Measurements from ENCODE around the gene STK32B. TPM values are rescaled to one million over a fixed set of nuclear protein-coding genes. Genes with fewer than 3 reads are reported as not detected.

The STK32B gene
- total and polyA plus RNA-seq, 12 donors, result 0.16 to 6.8 (median 0.52) TPM

DNA sequence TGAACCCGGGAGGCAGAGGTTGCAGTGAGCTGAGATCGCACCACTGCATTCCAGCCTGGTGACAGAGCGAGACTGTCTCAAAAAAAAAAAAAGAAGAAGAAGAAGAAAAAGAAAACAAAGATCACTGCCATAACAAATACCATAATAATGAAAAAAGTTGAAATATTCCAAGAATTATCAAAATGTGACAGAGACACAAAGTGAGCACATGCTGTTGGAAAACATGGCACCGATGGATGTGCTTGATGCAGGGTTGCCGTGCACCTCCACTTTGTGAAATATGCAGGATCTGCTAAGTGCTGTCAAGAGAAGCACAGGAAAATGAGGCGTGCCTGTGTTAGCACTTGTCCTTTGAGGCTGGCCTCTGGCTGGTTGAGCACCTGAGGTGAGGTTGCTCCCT, 133.3 kb downstream of the STK32B start:
- H3K36me3 ChIP-seq (replicated peaks in 1 of 2), result no peaks in the 10 kb centered on the region
- no peaks in the 10 kb centered on the region for H3K4me1 ChIP-seq (replicated peaks in 1 of 2)
- H3K27me3 ChIP-seq, result no peaks in the 10 kb centered on the region
- no peak overlapping the region for H3K27ac ChIP-seq
- TF ChIP-seq, protein P1, sequence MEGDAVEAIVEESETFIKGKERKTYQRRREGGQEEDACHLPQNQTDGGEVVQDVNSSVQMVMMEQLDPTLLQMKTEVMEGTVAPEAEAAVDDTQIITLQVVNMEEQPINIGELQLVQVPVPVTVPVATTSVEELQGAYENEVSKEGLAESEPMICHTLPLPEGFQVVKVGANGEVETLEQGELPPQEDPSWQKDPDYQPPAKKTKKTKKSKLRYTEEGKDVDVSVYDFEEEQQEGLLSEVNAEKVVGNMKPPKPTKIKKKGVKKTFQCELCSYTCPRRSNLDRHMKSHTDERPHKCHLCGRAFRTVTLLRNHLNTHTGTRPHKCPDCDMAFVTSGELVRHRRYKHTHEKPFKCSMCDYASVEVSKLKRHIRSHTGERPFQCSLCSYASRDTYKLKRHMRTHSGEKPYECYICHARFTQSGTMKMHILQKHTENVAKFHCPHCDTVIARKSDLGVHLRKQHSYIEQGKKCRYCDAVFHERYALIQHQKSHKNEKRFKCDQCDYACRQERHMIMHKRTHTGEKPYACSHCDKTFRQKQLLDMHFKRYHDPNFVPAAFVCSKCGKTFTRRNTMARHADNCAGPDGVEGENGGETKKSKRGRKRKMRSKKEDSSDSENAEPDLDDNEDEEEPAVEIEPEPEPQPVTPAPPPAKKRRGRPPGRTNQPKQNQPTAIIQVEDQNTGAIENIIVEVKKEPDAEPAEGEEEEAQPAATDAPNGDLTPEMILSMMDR (IDR thresholded peaks at IDR 0.05), result no peak
- TF ChIP-seq POLR2A (IDR thresholded peaks at IDR 0.05), result no peak
- H3K9me3 ChIP-seq (replicated peaks in 1 of 3), result no peaks in the 10 kb centered on the region
- no peak for DNase-seq
- 64 to 84% (median 82%) methylated on average over 5 to 6 of the region's 6 CpGs for WGBS, 4 donors
- H3K4me3 ChIP-seq, result no peak overlapping the region
- intact Hi-C loops (cut with DNase I), result no loop called here

DNA sequence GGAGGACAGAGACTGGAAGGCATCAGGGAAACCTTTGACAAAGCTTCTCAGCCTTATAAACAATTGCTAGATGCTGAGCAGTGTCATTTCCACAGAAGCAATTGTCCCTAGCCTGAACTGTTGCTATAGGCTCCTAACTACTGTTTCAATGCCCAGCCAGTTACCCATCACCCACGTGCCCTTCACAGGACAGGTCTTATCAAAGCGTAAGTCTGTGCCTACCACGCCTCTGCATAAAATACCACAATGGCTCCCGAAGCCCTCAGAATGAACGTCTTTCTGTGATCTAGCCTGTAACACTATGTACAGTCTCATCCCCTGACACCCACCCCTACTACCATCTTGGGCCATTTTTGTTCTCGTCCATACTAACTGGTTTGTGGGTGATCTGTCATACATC, 134.3 kb downstream of the STK32B start:
- H3K9me3 ChIP-seq (replicated peaks in 1 of 3), result no peaks in the 10 kb centered on the region
- no peaks in the 10 kb centered on the region for H3K4me1 ChIP-seq (replicated peaks in 1 of 2)
- intact Hi-C loops (cut with DNase I), result no loop called here
- H3K27ac ChIP-seq, result no peak overlapping the region
- DNase-seq, result no peak
- no peak for TF ChIP-seq POLR2A (IDR thresholded peaks at IDR 0.05)
- TF ChIP-seq, protein P1 (IDR thresholded peaks at IDR 0.05), result no peak
- 75 to 84% (median 80%) methylated on average over 6 of the region's 6 CpGs for WGBS, 4 donors
- H3K27me3 ChIP-seq, result no peaks in the 10 kb centered on the region
- no peaks in the 10 kb centered on the region for H3K36me3 ChIP-seq (replicated peaks in 1 of 2)
- no peak overlapping the region for H3K4me3 ChIP-seq

DNA sequence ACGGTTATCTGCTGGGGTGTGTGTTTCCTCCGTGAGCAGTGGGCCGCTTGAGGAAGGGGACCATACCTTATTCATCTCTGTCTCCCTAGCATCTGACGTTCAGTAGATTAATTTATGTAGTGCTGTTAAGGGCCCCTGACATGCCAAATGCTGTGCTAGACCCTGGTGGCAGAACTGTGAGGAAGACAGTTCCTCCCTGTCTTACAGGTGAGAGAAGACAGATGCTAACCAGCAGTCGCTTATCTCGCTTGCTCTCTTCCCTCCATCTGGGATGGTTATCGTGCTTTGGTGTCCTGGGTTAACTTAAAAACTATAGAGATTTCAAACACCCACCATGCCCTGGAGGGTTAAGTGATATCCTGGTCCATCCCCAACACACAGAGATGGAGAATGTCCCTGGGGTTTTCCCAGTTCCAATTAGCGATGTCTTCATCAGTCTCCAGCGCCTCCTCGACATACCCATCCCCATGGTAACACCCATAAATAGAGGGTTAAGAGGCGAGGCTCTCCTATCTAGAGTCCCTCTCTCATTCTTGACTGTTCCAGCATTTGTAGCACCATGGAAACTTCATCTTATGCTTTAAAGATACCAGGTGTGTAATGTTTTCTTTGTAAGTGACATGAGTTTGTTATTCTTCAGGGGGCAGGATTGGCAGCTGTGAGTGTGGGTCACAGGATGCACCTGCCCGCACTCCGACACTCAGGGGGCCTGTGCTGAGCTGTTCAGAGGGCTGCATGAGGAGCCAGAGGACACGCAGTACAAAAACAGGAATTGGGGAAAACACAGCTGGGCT, 135.2 kb downstream of the STK32B start:
- Histone ChIP-seq H3K27ac (no peak overlapping the region), H3K4me3 (no peak overlapping the region), H3K4me1 (replicated peaks in 1 of 2) (no peaks in the 10 kb centered on the region), H3K9me3 (replicated peaks in 1 of 3) (no peaks in the 10 kb centered on the region), H3K27me3 (no peaks in the 10 kb centered on the region), H3K36me3 (replicated peaks in 1 of 2) (no peaks in the 10 kb centered on the region)
- no peak for DNase-seq
- intact Hi-C loops (cut with DNase I), result no loop called here
- TF ChIP-seq, protein P1 (IDR thresholded peaks at IDR 0.05), result no peak
- no peak for TF ChIP-seq POLR2A (IDR thresholded peaks at IDR 0.05)
- 60 to 67% (median 62%) methylated on average over 12 to 14 of the region's 14 CpGs for WGBS, 4 donors

DNA sequence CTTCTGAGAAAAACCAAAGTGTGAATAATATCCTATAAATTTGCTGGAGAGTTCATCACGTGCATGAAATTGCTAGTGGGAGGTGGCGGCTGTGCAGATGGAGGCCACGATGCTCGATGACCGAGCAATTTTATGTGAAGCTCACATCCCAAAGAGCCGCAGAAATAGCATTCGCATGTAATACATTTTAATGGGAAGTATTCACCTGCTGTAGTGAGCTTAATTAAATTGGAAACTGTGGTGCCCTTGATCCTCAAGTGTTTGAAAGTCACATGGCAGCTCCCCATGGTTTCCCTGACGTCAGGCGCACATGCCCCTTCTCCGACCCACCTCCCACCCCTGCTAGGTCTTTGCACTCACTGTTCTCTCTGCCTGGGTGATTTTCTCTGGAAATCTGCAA, 136.8 kb downstream of the STK32B start:
- WGBS, 4 donors, result 70 to 78% (median 73%) methylated on average over 10 of the region's 10 CpGs
- Histone ChIP-seq H3K36me3 (replicated peaks in 1 of 2) (no peaks in the 10 kb centered on the region), H3K4me3 (no peak overlapping the region), H3K27me3 (no peaks in the 10 kb centered on the region), H3K4me1 (replicated peaks in 1 of 2) (no peaks in the 10 kb centered on the region), H3K9me3 (replicated peaks in 1 of 3) (no peaks in the 10 kb centered on the region), H3K27ac (no peak overlapping the region)
- no peak for DNase-seq
- intact Hi-C loops (cut with DNase I), result no loop called here
- TF ChIP-seq POLR2A (IDR thresholded peaks at IDR 0.05), result no peak
- TF ChIP-seq, protein P1 (IDR thresholded peaks at IDR 0.05), result no peak
